GM12864 (cell line): Measurements from ENCODE around the gene ADAMTS9.

ENCODE experiments used
- DNase-seq: peaks from one replicate; pipeline ENCODE4 v3.0.0-alpha.2; 2011; ENCODE audit warnings: low read depth
- H3K4me3 ChIP-seq: 2 replicates; pipeline ENCODE4 v1.5.1; 2011; ENCODE audit warnings: mild to moderate bottlenecking, low read depth, low read length, control low read depth
- CTCF ChIP-seq: IDR thresholded peaks from 2 replicates; pipeline ENCODE4 v1.5.1; 2011; ENCODE audit warnings: low read depth, mild to moderate bottlenecking, moderate library complexity, low read length, control low read depth, inconsistent platforms; ENCODE audit errors: missing control alignments

The ADAMTS9 gene

DNA sequence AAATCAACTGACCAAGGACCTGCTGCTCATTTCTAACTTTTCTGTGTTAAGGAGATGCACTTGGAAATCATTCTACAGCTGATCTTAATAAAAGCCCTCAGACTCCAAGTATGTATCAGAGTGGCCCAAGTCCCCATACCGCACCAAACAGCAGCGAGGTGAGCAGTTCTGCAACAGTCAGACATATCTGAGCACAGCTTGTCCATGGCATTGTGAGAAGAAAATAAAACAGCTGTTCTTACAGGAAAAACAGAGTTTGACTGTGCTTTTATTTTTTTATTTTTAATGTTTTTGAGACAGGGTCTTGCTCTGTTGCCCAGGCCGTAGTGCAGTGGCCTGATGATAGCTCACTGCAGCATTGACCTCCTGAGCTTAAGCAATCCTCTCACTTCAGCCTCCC is 131.8 kb downstream of the ADAMTS9 start:
- H3K4me3 ChIP-seq: no peak overlapping the region
- DNase-seq: no peak
- TF ChIP-seq CTCF: no peak

DNA sequence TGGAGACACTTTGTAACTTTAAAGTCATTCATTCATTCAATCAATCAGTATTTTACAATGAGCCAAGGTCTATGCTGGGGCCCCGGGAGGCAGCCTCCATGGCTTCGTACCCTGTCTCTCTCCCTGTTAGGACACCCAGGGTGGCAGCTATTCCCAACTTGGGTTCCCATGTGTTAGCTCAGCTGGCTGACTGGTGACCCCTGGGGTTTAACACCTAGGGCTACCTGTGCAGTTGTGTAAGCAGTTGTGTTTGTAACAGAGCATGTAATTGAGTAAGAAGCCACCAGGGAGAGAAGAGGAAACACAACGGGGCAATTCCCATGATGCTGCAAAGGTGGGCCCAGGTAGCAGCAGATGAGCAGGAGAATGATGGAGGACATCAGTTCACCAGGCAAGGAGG is 132.4 kb downstream of the ADAMTS9 start:
- no peak for TF ChIP-seq CTCF
- H3K4me3 ChIP-seq: no peak overlapping the region
- DNase-seq: no peak

DNA sequence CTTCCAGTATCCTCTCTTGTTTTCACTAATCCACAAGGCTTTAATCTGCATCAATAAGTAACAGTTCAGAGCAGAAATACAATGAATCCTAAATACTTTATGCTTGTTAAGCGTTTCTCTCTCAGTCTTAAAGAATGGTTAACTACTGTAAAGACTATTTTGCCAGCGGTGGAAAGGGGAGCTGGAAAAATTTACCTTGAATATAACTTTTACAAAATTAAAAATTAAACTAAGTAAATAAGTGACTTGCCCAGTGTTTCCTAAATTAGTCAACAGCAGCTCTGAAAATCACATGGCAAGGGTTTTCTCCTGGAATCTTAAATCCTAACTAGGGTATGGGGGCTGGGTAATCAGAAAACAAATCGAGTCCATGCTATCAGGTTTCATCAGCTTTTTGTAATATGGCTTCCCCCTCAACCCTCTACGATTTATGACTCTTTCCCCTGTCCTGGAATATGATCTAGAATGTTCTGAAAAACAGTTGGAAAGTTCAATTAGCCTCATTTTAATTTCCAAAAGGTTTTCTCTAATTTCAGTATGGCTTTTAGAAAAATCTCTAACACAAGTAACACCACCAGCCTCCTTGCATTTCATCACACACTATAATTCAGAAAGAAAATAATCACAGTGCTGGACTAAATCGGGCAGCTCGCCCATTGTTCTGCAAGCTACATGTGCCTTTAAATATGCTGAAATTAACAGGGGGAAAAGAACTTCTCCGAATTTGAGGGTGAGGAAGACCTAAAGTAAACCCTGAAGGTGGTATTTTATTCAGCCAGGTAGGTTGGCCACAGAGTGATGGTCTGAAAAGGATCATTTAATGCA is 133.5 kb downstream of the ADAMTS9 start:
- no peak for DNase-seq
- no peak overlapping the region for H3K4me3 ChIP-seq
- TF ChIP-seq CTCF: no peak

- DNase-seq: no peak
- no peak for TF ChIP-seq CTCF
- no peak overlapping the region for H3K4me3 ChIP-seq
Measured at GRCh38 chr3:64552966-64553365, 134.8 kb downstream of the ADAMTS9 start.

GRCh38 chr3:64552160-64552559 is 135.6 kb downstream of the ADAMTS9 start:
- no peak overlapping the region for H3K4me3 ChIP-seq
- no peak for TF ChIP-seq CTCF
- no peak for DNase-seq

GRCh38 chr3:64551697-64552096 is 136.1 kb downstream of the ADAMTS9 start:
- no peak for DNase-seq
- no peak for TF ChIP-seq CTCF
- no peak overlapping the region for H3K4me3 ChIP-seq

DNA sequence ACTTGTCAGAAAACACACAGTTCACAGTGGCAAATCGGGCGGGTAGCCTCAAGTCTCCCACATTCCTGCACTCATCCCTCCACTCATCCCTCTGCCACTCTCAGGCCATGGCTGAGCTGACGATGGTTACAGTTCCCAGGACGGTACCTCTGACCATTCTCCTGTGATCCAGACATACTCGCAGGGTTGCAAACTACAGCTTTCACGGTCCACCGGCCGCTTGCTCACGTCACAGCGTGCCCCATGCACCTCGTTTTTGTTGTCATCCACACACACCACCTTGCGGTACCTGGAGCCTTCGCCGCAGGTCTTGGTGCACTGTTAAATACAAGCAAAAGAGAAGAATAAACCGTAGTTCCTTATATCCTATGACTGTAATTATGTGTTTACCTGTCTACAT is 137.1 kb downstream of the ADAMTS9 start:
- DNase-seq: no peak
- H3K4me3 ChIP-seq: no peak overlapping the region
- no peak for TF ChIP-seq CTCF
